H54 (cell line): ENCODE measurements around the gene BORCS5.
"Not testable (repeated sequence)": the region's sequence is repeated elsewhere in the genome, so short reads cannot be mapped to it uniquely, and the experiment has no call there.

ENCODE experiments used
- DNase-seq: peaks from one replicate; pipeline ENCODE4 v3.0.0; 2011; ENCODE audit warnings: low spot score, mixed read lengths; ENCODE audit not compliant: insufficient read length
- FAIRE-seq: peaks from 3 replicates; lab custom pipeline; 2011; peaks lifted over from hg19 to GRCh38; lab: Jason Lieb, UNC
- POLR2A ChIP-seq: IDR thresholded peaks from 2 replicates; pipeline ENCODE4 v1.6.1; 2011; ENCODE audit warnings: low read depth, mild to moderate bottlenecking, low read length

BORCS5 gene

GRCh38 chr12:12501121-12501520 lies 144.2 kb downstream of the BORCS5 start:
- FAIRE-seq = no peak
- no peak for DNase-seq
- no peak for TF ChIP-seq POLR2A

- FAIRE-seq = not testable (repeated sequence)
Observed at GRCh38 chr12:12502130-12502814, 145.4 kb downstream of the BORCS5 start.

GRCh38 chr12:12502815-12503151 lies 145.9 kb downstream of the BORCS5 start:
- no peak for FAIRE-seq
- TF ChIP-seq POLR2A = no peak
- DNase-seq = no peak

More at GRCh38 chr12:12502130-12502814, 145.4 kb downstream of the BORCS5 start:
- not testable (repeated sequence) for DNase-seq

- no peak for TF ChIP-seq POLR2A
- DNase-seq (no peak), FAIRE-seq (no peak)
Observed at GRCh38 chr12:12503384-12504078, 146.7 kb downstream of the BORCS5 start.

- no peak for TF ChIP-seq POLR2A
- no peak for DNase-seq
- no peak for FAIRE-seq
Observed at GRCh38 chr12:12505544-12506495, 148.9 kb downstream of the BORCS5 start.

GRCh38 chr12:12506496-12506890 lies 149.6 kb downstream of the BORCS5 start:
- DNase-seq (no peak), FAIRE-seq (no peak)

GRCh38 chr12:12507121-12507520 lies 150.2 kb downstream of the BORCS5 start:
- DNase-seq (no peak), FAIRE-seq (no peak)
- TF ChIP-seq POLR2A = no peak

More at GRCh38 chr12:12506496-12506890, 149.6 kb downstream of the BORCS5 start:
- TF ChIP-seq POLR2A = no peak

- DNase-seq = no peak
- TF ChIP-seq POLR2A = no peak
- no peak for FAIRE-seq
Observed at GRCh38 chr12:12508612-12509011, 151.7 kb downstream of the BORCS5 start.

GRCh38 chr12:12510141-12510540 lies 153.3 kb downstream of the BORCS5 start:
- TF ChIP-seq POLR2A = no peak
- peak; percentile 19 for DNase-seq
- FAIRE-seq = peak; percentile 88

- no peak for DNase-seq
- peak; percentile 6 for FAIRE-seq
- TF ChIP-seq POLR2A = no peak
Observed at GRCh38 chr12:12510551-12510950, 153.7 kb downstream of the BORCS5 start.

- DNase-seq (no peak), FAIRE-seq (peak; percentile 43)
- TF ChIP-seq POLR2A = no peak
Observed at GRCh38 chr12:12511021-12511783, 154.3 kb downstream of the BORCS5 start.

- DNase-seq = no peak
- no peak for TF ChIP-seq POLR2A
- peak; percentile 75 for FAIRE-seq
Observed at GRCh38 chr12:12511895-12512711, 155.2 kb downstream of the BORCS5 start.

- DNase-seq (no peak), FAIRE-seq (no peak)
- no peak for TF ChIP-seq POLR2A
Observed at GRCh38 chr12:12513416-12514006, 156.6 kb downstream of the BORCS5 start.
